ENCODE data around the gene VPS41.
"Not testable (repeated sequence)": the region's sequence is repeated elsewhere in the genome, so short reads cannot be mapped to it uniquely, and the experiment has no call there.

Gene VPS41

GRCh38 chr7:38863601-38864291, 45.2 kb downstream of the VPS41 start:
- Histone ChIP-seq H3K4me3 (ENCODE audit: low read length in 2 of 2) (no peak overlapping the region), H3K27ac (ENCODE audit: low read depth in 2 of 2, low read length in 2 of 2) (no peak overlapping the region), H3K9me3 (ENCODE audit: control insufficient read depth in 2 of 2, low read length in 2 of 2) (no peaks in the 10 kb centered on the region), H3K9ac (ENCODE audit: low read depth in 1 of 2, low read length in 2 of 2) (no peak overlapping the region), H3K27me3 (ENCODE audit: control insufficient read depth in 2 of 2, insufficient read depth in 2 of 2, low read length in 2 of 2) (no peaks in the 10 kb centered on the region), H3K4me1 (ENCODE audit: control insufficient read depth in 2 of 2, insufficient read depth in 2 of 2, low read length in 2 of 2) (no peaks in the 10 kb centered on the region), H3K36me3 (ENCODE audit: control insufficient read depth in 2 of 2, insufficient read depth in 2 of 2, low read length in 2 of 2) (peaks cover 16 to 28% of the 10 kb centered on the region in 2 donors)

- H3K9me3 ChIP-seq (ENCODE audit: control insufficient read depth in 2 of 2, low read length in 2 of 2), result no peaks in the 10 kb centered on the region
- H3K36me3 ChIP-seq (ENCODE audit: control insufficient read depth in 2 of 2, insufficient read depth in 2 of 2, low read length in 2 of 2), result peaks cover 10 to 20% of the 10 kb centered on the region in 2 donors
- H3K4me1 ChIP-seq (ENCODE audit: control insufficient read depth in 2 of 2, insufficient read depth in 2 of 2, low read length in 2 of 2), result no peaks in the 10 kb centered on the region
- H3K4me3 ChIP-seq (ENCODE audit: low read length in 2 of 2), result no peak overlapping the region
- H3K27me3 ChIP-seq (ENCODE audit: control insufficient read depth in 2 of 2, insufficient read depth in 2 of 2, low read length in 2 of 2), result no peaks in the 10 kb centered on the region
- H3K27ac ChIP-seq (ENCODE audit: low read depth in 2 of 2, low read length in 2 of 2), result no peak overlapping the region
- no peak overlapping the region for H3K9ac ChIP-seq (ENCODE audit: low read depth in 1 of 2, low read length in 2 of 2)
Measured at GRCh38 chr7:38862666-38863065, 46.3 kb downstream of the VPS41 start.

- H3K36me3 ChIP-seq (ENCODE audit: control insufficient read depth in 2 of 2, insufficient read depth in 2 of 2, low read length in 2 of 2), result peaks cover 5 to 9% of the 10 kb centered on the region in 2 donors
- no peak overlapping the region for H3K9ac ChIP-seq (ENCODE audit: low read depth in 1 of 2, low read length in 2 of 2)
- H3K27me3 ChIP-seq (ENCODE audit: control insufficient read depth in 2 of 2, insufficient read depth in 2 of 2, low read length in 2 of 2), result no peaks in the 10 kb centered on the region
- no peak overlapping the region for H3K4me3 ChIP-seq (ENCODE audit: low read length in 2 of 2)
- H3K9me3 ChIP-seq (ENCODE audit: control insufficient read depth in 2 of 2, low read length in 2 of 2), result no peaks in the 10 kb centered on the region
- H3K27ac ChIP-seq (ENCODE audit: low read depth in 2 of 2, low read length in 2 of 2), result no peak overlapping the region
- H3K4me1 ChIP-seq (ENCODE audit: control insufficient read depth in 2 of 2, insufficient read depth in 2 of 2, low read length in 2 of 2), result no peaks in the 10 kb centered on the region
Measured at GRCh38 chr7:38858259-38858884, 50.6 kb downstream of the VPS41 start.

GRCh38 chr7:38855867-38856266, 53.1 kb downstream of the VPS41 start:
- H3K9me3 ChIP-seq (ENCODE audit: control insufficient read depth in 2 of 2, low read length in 2 of 2), result no peaks in the 10 kb centered on the region
- no peak overlapping the region for H3K27ac ChIP-seq (ENCODE audit: low read depth in 2 of 2, low read length in 2 of 2)
- no peaks in the 10 kb centered on the region for H3K27me3 ChIP-seq (ENCODE audit: control insufficient read depth in 2 of 2, insufficient read depth in 2 of 2, low read length in 2 of 2)
- H3K9ac ChIP-seq (ENCODE audit: low read depth in 1 of 2, low read length in 2 of 2), result no peak overlapping the region
- no peaks in the 10 kb centered on the region for H3K36me3 ChIP-seq (ENCODE audit: control insufficient read depth in 2 of 2, insufficient read depth in 2 of 2, low read length in 2 of 2)
- no peak overlapping the region for H3K4me3 ChIP-seq (ENCODE audit: low read length in 2 of 2)
- H3K4me1 ChIP-seq (ENCODE audit: control insufficient read depth in 2 of 2, insufficient read depth in 2 of 2, low read length in 2 of 2), result no peaks in the 10 kb centered on the region

GRCh38 chr7:38855386-38855785, 53.6 kb downstream of the VPS41 start:
- Histone ChIP-seq H3K9me3 (ENCODE audit: control insufficient read depth in 2 of 2, low read length in 2 of 2) (no peaks in the 10 kb centered on the region), H3K9ac (ENCODE audit: low read depth in 1 of 2, low read length in 2 of 2) (no peak overlapping the region)

GRCh38 chr7:38854947-38855346, 54.0 kb downstream of the VPS41 start:
- H3K9ac ChIP-seq (ENCODE audit: low read depth in 1 of 2, low read length in 2 of 2); H3K4me1 ChIP-seq (ENCODE audit: control insufficient read depth in 2 of 2, insufficient read depth in 2 of 2, low read length in 2 of 2); H3K9me3 ChIP-seq (ENCODE audit: control insufficient read depth in 2 of 2, low read length in 2 of 2); H3K4me3 ChIP-seq (ENCODE audit: low read length in 2 of 2); H3K27ac ChIP-seq (ENCODE audit: low read depth in 2 of 2, low read length in 2 of 2); H3K27me3 ChIP-seq (ENCODE audit: control insufficient read depth in 2 of 2, insufficient read depth in 2 of 2, low read length in 2 of 2); H3K36me3 ChIP-seq (ENCODE audit: control insufficient read depth in 2 of 2, insufficient read depth in 2 of 2, low read length in 2 of 2): not testable (repeated sequence)

More at GRCh38 chr7:38855386-38855785, 53.6 kb downstream of the VPS41 start:
- Histone ChIP-seq H3K27ac (ENCODE audit: low read depth in 2 of 2, low read length in 2 of 2) (no peak overlapping the region), H3K4me1 (ENCODE audit: control insufficient read depth in 2 of 2, insufficient read depth in 2 of 2, low read length in 2 of 2) (no peaks in the 10 kb centered on the region), H3K4me3 (ENCODE audit: low read length in 2 of 2) (no peak overlapping the region), H3K27me3 (ENCODE audit: control insufficient read depth in 2 of 2, insufficient read depth in 2 of 2, low read length in 2 of 2) (no peaks in the 10 kb centered on the region), H3K36me3 (ENCODE audit: control insufficient read depth in 2 of 2, insufficient read depth in 2 of 2, low read length in 2 of 2) (no peaks in the 10 kb centered on the region)

- Histone ChIP-seq H3K36me3 (ENCODE audit: control insufficient read depth in 2 of 2, insufficient read depth in 2 of 2, low read length in 2 of 2) (peaks cover 3 to 5% of the 10 kb centered on the region in 2 donors), H3K27ac (ENCODE audit: low read depth in 2 of 2, low read length in 2 of 2) (no peak overlapping the region), H3K9me3 (ENCODE audit: control insufficient read depth in 2 of 2, low read length in 2 of 2) (no peaks in the 10 kb centered on the region), H3K4me3 (ENCODE audit: low read length in 2 of 2) (no peak overlapping the region), H3K9ac (ENCODE audit: low read depth in 1 of 2, low read length in 2 of 2) (no peak overlapping the region), H3K4me1 (ENCODE audit: control insufficient read depth in 2 of 2, insufficient read depth in 2 of 2, low read length in 2 of 2) (no peaks in the 10 kb centered on the region), H3K27me3 (ENCODE audit: control insufficient read depth in 2 of 2, insufficient read depth in 2 of 2, low read length in 2 of 2) (no peaks in the 10 kb centered on the region)
Measured at GRCh38 chr7:38851321-38851720, 57.7 kb downstream of the VPS41 start.

GRCh38 chr7:38846280-38846679, 62.7 kb downstream of the VPS41 start:
- H3K27me3 ChIP-seq (ENCODE audit: control insufficient read depth in 2 of 2, insufficient read depth in 2 of 2, low read length in 2 of 2), result no peaks in the 10 kb centered on the region
- no peaks in the 10 kb centered on the region for H3K4me1 ChIP-seq (ENCODE audit: control insufficient read depth in 2 of 2, insufficient read depth in 2 of 2, low read length in 2 of 2)
- no peak overlapping the region for H3K27ac ChIP-seq (ENCODE audit: low read depth in 2 of 2, low read length in 2 of 2)
- peaks cover 3 to 5% of the 10 kb centered on the region in 2 donors for H3K36me3 ChIP-seq (ENCODE audit: control insufficient read depth in 2 of 2, insufficient read depth in 2 of 2, low read length in 2 of 2)
- H3K9ac ChIP-seq (ENCODE audit: low read depth in 1 of 2, low read length in 2 of 2), result no peak overlapping the region
- no peaks in the 10 kb centered on the region for H3K9me3 ChIP-seq (ENCODE audit: control insufficient read depth in 2 of 2, low read length in 2 of 2)
- H3K4me3 ChIP-seq (ENCODE audit: low read length in 2 of 2), result no peak overlapping the region

- no peak overlapping the region for H3K27ac ChIP-seq (ENCODE audit: low read depth in 2 of 2, low read length in 2 of 2)
- no peaks in the 10 kb centered on the region for H3K4me1 ChIP-seq (ENCODE audit: control insufficient read depth in 2 of 2, insufficient read depth in 2 of 2, low read length in 2 of 2)
- H3K36me3 ChIP-seq (ENCODE audit: control insufficient read depth in 2 of 2, insufficient read depth in 2 of 2, low read length in 2 of 2), result peaks cover 3 to 5% of the 10 kb centered on the region in 2 donors
- H3K9ac ChIP-seq (ENCODE audit: low read depth in 1 of 2, low read length in 2 of 2), result no peak overlapping the region
- H3K9me3 ChIP-seq (ENCODE audit: control insufficient read depth in 2 of 2, low read length in 2 of 2), result no peaks in the 10 kb centered on the region
- no peaks in the 10 kb centered on the region for H3K27me3 ChIP-seq (ENCODE audit: control insufficient read depth in 2 of 2, insufficient read depth in 2 of 2, low read length in 2 of 2)
- H3K4me3 ChIP-seq (ENCODE audit: low read length in 2 of 2), result no peak overlapping the region
Measured at GRCh38 chr7:38844952-38845563, 63.9 kb downstream of the VPS41 start.

- H3K4me1 ChIP-seq (ENCODE audit: control insufficient read depth in 2 of 2, insufficient read depth in 2 of 2, low read length in 2 of 2), result no peaks in the 10 kb centered on the region
Measured at GRCh38 chr7:38842746-38843145, 66.2 kb downstream of the VPS41 start.

More at GRCh38 chr7:38842746-38843145, 66.2 kb downstream of the VPS41 start:
- no peaks in the 10 kb centered on the region for H3K9me3 ChIP-seq (ENCODE audit: control insufficient read depth in 2 of 2, low read length in 2 of 2)
- H3K9ac ChIP-seq (ENCODE audit: low read depth in 1 of 2, low read length in 2 of 2), result no peak overlapping the region
- H3K27me3 ChIP-seq (ENCODE audit: control insufficient read depth in 2 of 2, insufficient read depth in 2 of 2, low read length in 2 of 2), result no peaks in the 10 kb centered on the region
- no peaks in the 10 kb centered on the region for H3K36me3 ChIP-seq (ENCODE audit: control insufficient read depth in 2 of 2, insufficient read depth in 2 of 2, low read length in 2 of 2)
- H3K4me3 ChIP-seq (ENCODE audit: low read length in 2 of 2), result no peak overlapping the region
- no peak overlapping the region for H3K27ac ChIP-seq (ENCODE audit: low read depth in 2 of 2, low read length in 2 of 2)

Measured in mucosa of rectum (tissue), 2 donors.